ENCODE data around the gene URM1.

The URM1 gene

DNA sequence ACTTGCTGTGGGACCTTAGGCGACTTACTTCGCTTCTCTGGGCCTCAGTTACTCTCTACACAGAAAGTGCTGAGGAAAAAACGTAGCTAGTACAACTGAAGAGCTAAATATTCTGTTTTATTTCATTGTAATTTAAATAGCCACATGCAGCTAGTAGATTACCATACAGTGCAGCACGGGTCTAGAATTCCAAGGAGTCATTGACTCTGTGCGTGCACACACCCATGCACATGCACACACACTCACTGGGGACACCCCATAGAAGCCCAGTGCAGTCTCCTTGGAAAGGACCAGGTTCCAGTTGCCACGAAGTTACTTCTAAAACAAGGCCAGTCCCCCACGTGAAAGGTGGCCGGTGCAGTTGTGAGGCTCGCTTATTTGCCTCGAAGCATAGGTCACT lies 17.0 kb downstream of the URM1 start:
- no peak for DNase-seq

DNA sequence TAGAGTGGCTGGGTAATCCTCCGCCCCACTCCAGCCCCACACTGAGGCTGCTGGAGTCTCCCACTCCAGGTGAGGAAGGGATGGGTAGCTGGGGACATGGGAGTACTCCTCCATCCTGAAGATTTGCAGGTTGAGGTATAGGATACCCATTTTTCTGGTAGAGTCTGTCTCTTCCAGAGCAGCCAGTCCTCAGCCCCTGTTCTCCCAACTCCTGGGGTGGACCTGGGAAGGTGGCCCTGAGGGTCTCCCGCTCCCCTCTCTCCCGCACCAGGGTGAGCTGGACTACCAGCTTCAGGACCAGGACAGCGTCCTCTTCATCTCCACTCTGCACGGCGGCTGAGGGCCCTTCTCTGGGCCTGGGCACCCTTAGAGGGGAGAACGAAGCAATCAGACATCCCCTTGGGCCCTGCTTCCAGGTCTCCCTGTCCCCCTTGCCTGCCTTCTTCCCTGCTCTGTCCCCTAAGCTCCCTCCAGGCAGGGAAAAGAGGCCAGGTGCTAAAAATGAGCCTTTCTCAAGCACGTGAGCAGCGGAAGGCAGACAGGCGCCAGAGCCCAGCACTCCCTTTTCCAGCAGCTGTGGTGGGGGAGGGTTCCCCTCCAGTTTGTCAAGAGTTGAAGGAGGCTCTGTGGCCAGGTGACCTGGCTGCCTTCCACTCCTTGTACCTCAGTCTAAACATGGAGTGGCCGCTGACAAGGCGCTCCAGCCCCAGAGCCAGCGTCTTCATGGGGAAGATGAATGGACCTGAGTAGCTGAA lies 18.4 kb downstream of the URM1 start:
- no peak for DNase-seq

- no peak for DNase-seq
These were observed 19.1 kb downstream of the URM1 start for GRCh38 chr9:128390150-128390812.

DNA sequence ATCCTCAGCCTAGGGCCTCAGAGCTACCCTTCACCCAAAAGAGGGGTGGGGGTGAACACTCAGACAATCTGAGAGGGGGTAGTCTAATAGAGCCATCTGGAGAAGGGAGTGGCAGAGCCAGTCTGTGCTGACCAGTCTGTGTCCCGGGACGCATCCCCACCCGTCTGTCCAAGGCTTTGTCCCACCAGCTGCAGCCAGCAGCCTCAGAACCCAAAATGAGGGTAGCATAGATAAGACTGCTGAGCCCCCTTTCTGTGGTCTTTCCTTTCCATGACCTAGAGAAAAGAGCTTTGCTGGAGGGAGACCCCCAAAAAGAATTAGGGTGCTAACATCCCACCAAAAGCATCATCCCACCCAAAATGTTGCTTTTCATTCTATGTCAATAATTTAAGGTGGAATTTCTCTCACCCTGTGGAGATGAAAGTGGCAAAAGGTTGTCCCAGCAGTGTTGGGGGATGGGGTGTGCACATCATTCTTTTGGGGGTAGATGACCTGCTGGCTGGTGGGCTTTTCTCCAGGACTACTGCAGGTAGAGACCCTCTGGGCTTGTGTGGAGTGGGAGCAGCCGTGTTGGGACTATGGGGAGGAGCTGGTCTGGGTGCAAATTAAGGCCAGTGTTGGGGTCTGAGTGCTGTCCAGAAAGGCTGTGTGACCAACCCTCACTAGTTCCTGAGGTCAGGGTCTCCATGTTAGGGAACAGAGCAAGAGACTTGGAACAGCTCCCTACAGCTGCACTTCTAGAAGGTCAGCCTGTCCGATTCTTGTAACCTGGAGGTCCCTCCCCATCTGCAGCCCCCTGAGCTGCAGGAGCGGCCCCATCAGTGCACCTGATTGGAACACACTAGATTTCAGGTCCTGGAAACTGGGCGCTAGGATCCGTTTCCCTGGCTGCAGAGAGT lies 19.9 kb downstream of the URM1 start:
- DNase-seq, result peak; percentile 70

GRCh38 chr9:128391956-128392301 lies 20.8 kb downstream of the URM1 start:
- DNase-seq, result no peak

- DNase-seq, result no peak
These were observed 21.3 kb downstream of the URM1 start for GRCh38 chr9:128392302-128393144.

GRCh38 chr9:128393145-128393775 lies 22.1 kb downstream of the URM1 start:
- peak; percentile 89 for DNase-seq

DNA sequence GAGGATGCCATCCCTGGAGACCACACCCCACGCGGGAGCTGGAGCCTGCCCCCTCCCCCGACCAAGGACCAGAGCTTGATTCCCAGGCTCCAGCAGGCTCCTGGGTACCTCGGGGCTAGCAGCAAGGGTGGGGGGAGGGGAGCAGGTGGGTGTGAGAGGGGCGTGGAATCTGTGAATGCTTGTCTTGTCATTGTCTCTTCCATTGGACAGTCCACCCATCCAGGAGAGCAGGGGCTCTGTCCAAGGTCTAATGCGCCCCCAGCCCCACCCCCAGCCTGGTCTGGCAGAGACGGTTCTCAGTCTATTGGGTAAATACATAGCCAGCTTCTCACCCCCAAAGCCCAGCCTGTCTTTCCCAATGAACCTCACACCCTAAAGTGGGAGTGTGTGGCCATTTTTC lies 22.8 kb downstream of the URM1 start:
- DNase-seq, result no peak

- DNase-seq, result peak; percentile 57
These were observed 23.4 kb downstream of the URM1 start for GRCh38 chr9:128394379-128395168.

DNA sequence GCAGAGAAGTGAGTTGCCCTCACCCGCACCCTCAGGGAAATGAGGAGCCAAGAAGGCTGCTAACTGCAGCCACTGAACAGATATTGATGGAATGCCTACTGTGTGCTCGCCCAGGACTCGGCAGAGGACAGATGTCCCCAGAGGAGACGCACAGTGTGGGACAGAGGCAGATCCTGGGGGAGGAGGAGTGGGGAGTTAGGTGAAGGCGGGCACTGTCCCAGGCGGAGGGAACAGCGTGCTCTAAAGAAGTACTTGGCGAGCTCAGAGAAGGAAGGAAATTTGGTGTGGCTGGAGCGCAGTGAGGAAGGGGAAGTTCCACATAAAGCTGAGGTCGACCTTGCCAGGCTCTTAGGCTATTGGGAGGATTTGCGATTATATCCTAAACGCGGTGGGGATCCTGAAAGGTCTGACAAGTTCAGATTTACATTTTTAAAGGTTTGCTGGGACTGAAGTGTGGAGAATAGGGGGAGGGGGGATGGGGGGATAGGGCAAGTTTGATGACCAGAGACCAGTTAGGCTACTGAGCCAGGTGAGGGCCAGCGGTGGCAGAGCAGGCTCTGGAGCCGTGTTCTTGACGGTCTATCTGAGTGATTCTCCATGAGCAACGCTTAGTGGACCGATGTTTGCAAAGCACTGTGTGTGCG lies 25.9 kb downstream of the URM1 start:
- DNase-seq, result no peak

DNA sequence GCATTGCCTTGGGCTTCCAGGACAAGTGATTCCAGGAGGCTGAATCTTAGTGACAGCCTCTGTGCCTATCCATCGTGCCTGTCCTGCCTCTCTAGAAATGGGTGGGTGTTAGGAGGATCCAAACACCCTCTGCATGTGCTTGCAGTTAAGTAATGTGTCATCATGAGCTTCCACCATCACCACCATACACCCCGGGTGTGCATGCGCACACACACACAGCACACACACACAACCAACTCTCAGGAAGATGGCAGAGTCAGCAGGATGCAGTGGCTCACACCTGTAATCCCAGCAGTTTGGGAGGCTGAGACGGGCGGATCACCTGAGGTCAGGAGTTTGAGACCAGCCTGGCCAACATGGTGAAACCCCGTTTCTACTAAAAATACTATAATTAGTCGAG lies 26.7 kb downstream of the URM1 start:
- DNase-seq, result no peak

GRCh38 chr9:128399861-128400260 lies 28.7 kb downstream of the URM1 start:
- DNase-seq, result no peak

DNA sequence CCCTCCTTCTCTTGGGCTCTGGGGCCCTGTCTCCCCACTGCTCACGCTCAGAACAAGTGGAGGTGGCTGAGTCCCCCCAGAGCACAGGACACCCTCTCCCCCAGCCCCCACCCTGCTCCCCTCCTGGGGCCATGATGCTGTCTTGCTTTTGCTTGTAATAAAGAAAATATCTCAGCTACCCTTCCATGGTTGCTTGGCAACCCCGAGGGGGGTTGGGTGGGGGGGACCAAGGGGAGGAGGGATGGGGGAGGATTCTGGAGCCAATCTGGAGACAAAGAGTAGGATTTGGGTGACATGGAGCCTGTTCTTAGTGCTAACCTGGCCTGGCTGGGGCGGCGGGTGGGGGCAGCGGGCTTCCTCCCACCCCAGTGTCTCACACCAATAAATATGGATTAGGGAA lies 33.4 kb downstream of the URM1 start:
- no peak for DNase-seq

GRCh38 chr9:128405077-128405779 lies 34.1 kb downstream of the URM1 start:
- no peak for DNase-seq

- no peak for DNase-seq
These were observed 34.6 kb downstream of the URM1 start for GRCh38 chr9:128405780-128406171.

DNA sequence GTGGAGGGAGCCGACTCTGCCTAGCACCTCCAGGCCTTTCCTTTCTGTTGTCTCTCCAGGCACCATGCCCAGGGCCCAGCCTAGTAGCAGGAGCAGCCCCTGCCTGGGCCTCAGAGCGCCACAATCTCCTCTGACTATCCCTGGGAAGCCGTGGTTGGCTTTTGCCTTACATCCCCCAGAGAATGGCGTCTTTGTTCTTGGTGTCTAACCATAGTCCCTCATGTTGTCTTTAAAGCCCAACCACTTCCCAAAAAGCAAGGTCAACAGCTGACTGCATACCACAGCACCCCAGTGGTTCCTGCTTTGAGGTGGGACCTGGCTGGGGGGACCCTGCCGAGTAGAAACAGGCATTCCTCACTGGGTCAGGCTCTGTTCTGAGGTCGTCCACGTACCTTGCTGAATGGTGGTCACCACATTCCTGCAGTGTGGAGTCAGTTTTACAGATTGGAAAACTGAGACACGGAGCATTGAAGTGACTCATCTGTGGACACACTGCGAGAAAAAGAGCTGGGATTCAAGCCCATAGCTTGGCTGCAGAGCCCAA lies 35.7 kb downstream of the URM1 start:
- DNase-seq, result no peak

- peak; percentile 85 for DNase-seq
These were observed 37.8 kb downstream of the URM1 start for GRCh38 chr9:128408963-128409431.

DNA sequence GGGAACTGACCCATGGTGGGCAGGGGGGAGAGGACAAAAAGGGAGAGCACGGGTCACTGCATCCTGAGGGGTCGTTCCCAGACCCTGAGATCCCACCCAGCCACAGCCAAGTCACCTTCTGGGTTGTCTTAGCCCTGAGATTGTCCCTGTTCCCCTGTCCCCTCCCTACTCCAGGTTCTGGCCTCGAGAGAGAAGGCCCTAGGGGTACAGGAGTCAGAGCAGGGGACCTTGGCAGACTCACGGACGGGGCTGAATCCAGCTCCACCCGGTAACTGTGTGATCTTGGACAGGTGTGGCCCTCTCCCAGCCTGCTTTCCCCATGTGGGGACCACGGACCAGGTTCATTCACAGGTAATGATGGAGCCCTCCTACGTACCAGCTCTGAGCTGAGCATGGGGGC lies 38.3 kb downstream of the URM1 start:
- DNase-seq, result no peak

- DNase-seq, result peak; percentile 54
These were observed 38.8 kb downstream of the URM1 start for GRCh38 chr9:128409978-128410377.
